H1 (cell line): ENCODE results near the gene FAF2. TPM values are rescaled to one million over a fixed set of nuclear protein-coding genes. Genes with fewer than 3 reads are reported as not detected.

ENCODE experiments used
- CBX5 ChIP-seq: fragments of 300-800, 300-1000 bp; sonication (generic); IDR thresholded peaks from 2 replicates; pipeline ENCODE4 v1.7.1; 2016; ENCODE audit warnings: antibody characterized with exemption, low read length, low read depth
- CTCF ChIP-seq, 3 experiments: IDR thresholded peaks; 1 replicate in 2 of 3; 2 replicates in 1 of 3; pipeline versions ENCODE4 v1.5.1 to v1.6.1; 2011; ENCODE audit warnings: low read length in 3 of 3, mild to moderate bottlenecking in 3 of 3, inconsistent platforms in 2 of 3, low read depth in 1 of 3, moderate library complexity in 1 of 3; ENCODE audit not compliant: insufficient read depth in 1 of 3; ENCODE audit errors: control extremely low read depth in 1 of 3
- E2F6 ChIP-seq: IDR thresholded peaks from 2 replicates; pipeline ENCODE4 v1.6.1; 2012; ENCODE audit warnings: inconsistent platforms
- polyA plus RNA-seq, 7 experiments: library from polyadenylated mRNA; depleted of rRNA in 3 of 7; stranded (reverse) in 5 of 7; unstranded in 2 of 7; fragments of >200 nt in 5 of 7; fragments of 200-250 nt in 2 of 7; gene quantifications; 1 replicate in 5 of 7; 2 replicates in 1 of 7; 4 replicates in 1 of 7; pipeline versions ENCODE4 v1.2.1 to v1.2.3, GENCODE V29; 2011 to 2013; ENCODE audit warnings: missing spikeins in 2 of 7, mixed read lengths in 2 of 7
- total RNA-seq: library from RNA; stranded (reverse); fragmentation: NEBNext Ultra II Directional; extraction: Animal tissue kit (Norgen Biotek cat#: 25700); gene quantifications from 2 replicates; pipeline ENCODE4 v1.2.1, GENCODE V29; 2021

Gene FAF2
- total and polyA plus RNA-seq, 2 of the 8 experiments (the other 6 are each of a cell fraction or from before 2014, with no cell fraction given): 20.8 to 35.8 TPM

GRCh38 chr5:176521286-176521685 lies 73.1 kb downstream of the FAF2 start (continued):
- TF ChIP-seq CTCF (IDR thresholded peaks at IDR 0.05; ENCODE audit: control extremely low read depth in 1 of 3, insufficient read depth in 1 of 3, low read depth in 1 of 3, low read length in 3 of 3): no peak
- no peak for TF ChIP-seq E2F6
- no peak for TF ChIP-seq CBX5
- TF ChIP-seq, all 59 proteins: peak for 0
